Measurements from ENCODE around the gene RNF141.

RNF141 gene

GRCh38 chr11:10566257-10566957, 25.4 kb upstream of the RNF141 start:
- no peaks in the 10 kb centered on the region for H3K4me1 Mint-ChIP-seq
- H3K36me3 Mint-ChIP-seq = no peaks in the 10 kb centered on the region
- H3K27me3 Mint-ChIP-seq = no peaks in the 10 kb centered on the region
- no peaks in the 10 kb centered on the region for H3K9me3 Mint-ChIP-seq
- H3K4me3 Mint-ChIP-seq = no peak overlapping the region
- no peak overlapping the region for H3K27ac Mint-ChIP-seq

GRCh38 chr11:10565493-10565892, 24.5 kb upstream of the RNF141 start:
- Mint-ChIP-seq H3K27me3 (no peaks in the 10 kb centered on the region), H3K4me3 (no peak overlapping the region), H3K4me1 (no peaks in the 10 kb centered on the region), H3K27ac (no peak overlapping the region), H3K9me3 (no peaks in the 10 kb centered on the region), H3K36me3 (no peaks in the 10 kb centered on the region)

- H3K4me1 Mint-ChIP-seq = no peaks in the 10 kb centered on the region
- H3K27ac Mint-ChIP-seq = no peak overlapping the region
- H3K9me3 Mint-ChIP-seq = no peaks in the 10 kb centered on the region
- no peaks in the 10 kb centered on the region for H3K27me3 Mint-ChIP-seq
- H3K4me3 Mint-ChIP-seq = no peak overlapping the region
- no peaks in the 10 kb centered on the region for H3K36me3 Mint-ChIP-seq
Measured at GRCh38 chr11:10564696-10565318, 23.8 kb upstream of the RNF141 start.

GRCh38 chr11:10564030-10564429, 23.0 kb upstream of the RNF141 start:
- Mint-ChIP-seq H3K4me3 (no peak overlapping the region), H3K36me3 (no peaks in the 10 kb centered on the region), H3K27me3 (no peaks in the 10 kb centered on the region), H3K27ac (no peak overlapping the region), H3K9me3 (no peaks in the 10 kb centered on the region), H3K4me1 (no peaks in the 10 kb centered on the region)

- no peak overlapping the region for H3K27ac Mint-ChIP-seq
- H3K36me3 Mint-ChIP-seq = no peaks in the 10 kb centered on the region
- H3K4me1 Mint-ChIP-seq = no peaks in the 10 kb centered on the region
- no peaks in the 10 kb centered on the region for H3K9me3 Mint-ChIP-seq
- H3K27me3 Mint-ChIP-seq = no peaks in the 10 kb centered on the region
- no peak overlapping the region for H3K4me3 Mint-ChIP-seq
Measured at GRCh38 chr11:10561947-10562346, 21.0 kb upstream of the RNF141 start.

- Mint-ChIP-seq H3K4me1 (no peaks in the 10 kb centered on the region), H3K9me3 (no peaks in the 10 kb centered on the region), H3K36me3 (no peaks in the 10 kb centered on the region), H3K27ac (no peak overlapping the region), H3K27me3 (peaks cover 2% of the 10 kb centered on the region), H3K4me3 (no peak overlapping the region)
Measured at GRCh38 chr11:10561043-10561818, 20.2 kb upstream of the RNF141 start.

- H3K4me1 Mint-ChIP-seq = no peaks in the 10 kb centered on the region
- H3K4me3 Mint-ChIP-seq = no peak overlapping the region
- no peak overlapping the region for H3K27ac Mint-ChIP-seq
- no peaks in the 10 kb centered on the region for H3K9me3 Mint-ChIP-seq
- peaks cover 2% of the 10 kb centered on the region for H3K27me3 Mint-ChIP-seq
- H3K36me3 Mint-ChIP-seq = no peaks in the 10 kb centered on the region
Measured at GRCh38 chr11:10558288-10558687, 17.3 kb upstream of the RNF141 start.

GRCh38 chr11:10556590-10556989, 15.6 kb upstream of the RNF141 start:
- H3K4me3 Mint-ChIP-seq = no peak overlapping the region
- H3K9me3 Mint-ChIP-seq = no peaks in the 10 kb centered on the region
- H3K4me1 Mint-ChIP-seq = no peaks in the 10 kb centered on the region
- peaks cover 4% of the 10 kb centered on the region for H3K27me3 Mint-ChIP-seq
- H3K27ac Mint-ChIP-seq = no peak overlapping the region
- H3K36me3 Mint-ChIP-seq = peaks cover 2% of the 10 kb centered on the region

- Mint-ChIP-seq H3K4me1 (no peaks in the 10 kb centered on the region), H3K9me3 (no peaks in the 10 kb centered on the region), H3K4me3 (no peak overlapping the region), H3K27me3 (peaks cover 9% of the 10 kb centered on the region), H3K27ac (no peak overlapping the region), H3K36me3 (peaks cover 4% of the 10 kb centered on the region)
Measured at GRCh38 chr11:10551845-10552352, 10.9 kb upstream of the RNF141 start.

- no peak overlapping the region for H3K27ac Mint-ChIP-seq
- no peaks in the 10 kb centered on the region for H3K9me3 Mint-ChIP-seq
- no peaks in the 10 kb centered on the region for H3K4me1 Mint-ChIP-seq
- peaks cover 4% of the 10 kb centered on the region for H3K36me3 Mint-ChIP-seq
- H3K27me3 Mint-ChIP-seq = peaks cover 7% of the 10 kb centered on the region
- H3K4me3 Mint-ChIP-seq = no peak overlapping the region
Measured at GRCh38 chr11:10551290-10551592, 10.3 kb upstream of the RNF141 start.

- H3K27ac Mint-ChIP-seq = no peak overlapping the region
- peaks cover 4% of the 10 kb centered on the region for H3K36me3 Mint-ChIP-seq
- H3K4me1 Mint-ChIP-seq = no peaks in the 10 kb centered on the region
- peaks cover 7% of the 10 kb centered on the region for H3K27me3 Mint-ChIP-seq
- H3K9me3 Mint-ChIP-seq = no peaks in the 10 kb centered on the region
- no peak overlapping the region for H3K4me3 Mint-ChIP-seq
Measured at GRCh38 chr11:10550503-10551289, 9.7 kb upstream of the RNF141 start.

- no peak overlapping the region for H3K27ac Mint-ChIP-seq
- H3K36me3 Mint-ChIP-seq = peaks cover 2% of the 10 kb centered on the region
- no peaks in the 10 kb centered on the region for H3K9me3 Mint-ChIP-seq
- no peak overlapping the region for H3K4me3 Mint-ChIP-seq
- peaks cover 3% of the 10 kb centered on the region for H3K27me3 Mint-ChIP-seq
- H3K4me1 Mint-ChIP-seq = peaks cover 4% of the 10 kb centered on the region
Measured at GRCh38 chr11:10544491-10545465, 3.8 kb upstream of the RNF141 start.

GRCh38 chr11:10543782-10544181, 2.8 kb upstream of the RNF141 start:
- no peak overlapping the region for H3K4me3 Mint-ChIP-seq
- peaks cover 13% of the 10 kb centered on the region for H3K4me1 Mint-ChIP-seq
- H3K36me3 Mint-ChIP-seq = peaks cover 2% of the 10 kb centered on the region
- no peaks in the 10 kb centered on the region for H3K9me3 Mint-ChIP-seq
- H3K27me3 Mint-ChIP-seq = peaks cover 3% of the 10 kb centered on the region
- H3K27ac Mint-ChIP-seq = no peak overlapping the region

- Mint-ChIP-seq H3K4me1 (peaks cover 20% of the 10 kb centered on the region), H3K36me3 (no peaks in the 10 kb centered on the region), H3K4me3 (no peak overlapping the region), H3K9me3 (no peaks in the 10 kb centered on the region), H3K27ac (no peak overlapping the region), H3K27me3 (no peaks in the 10 kb centered on the region)
Measured at GRCh38 chr11:10542776-10543175, 1.8 kb upstream of the RNF141 start.

GRCh38 chr11:10541561-10541930, 559 bp upstream of the RNF141 start:
- no peaks in the 10 kb centered on the region for H3K36me3 Mint-ChIP-seq
- H3K4me3 Mint-ChIP-seq = peak overlapping the region; percentile 94
- no peaks in the 10 kb centered on the region for H3K27me3 Mint-ChIP-seq
- peaks cover 26% of the 10 kb centered on the region for H3K4me1 Mint-ChIP-seq
- H3K9me3 Mint-ChIP-seq = no peaks in the 10 kb centered on the region
- no peak overlapping the region for H3K27ac Mint-ChIP-seq
